Stimulated activated CD4-positive, alpha-beta T cell treated with anti-CD3 and anti-CD28 coated beads, Interleukin-1b, Interleukin-23, amount 100 ng/mL, for 1 hour (primary cell): ENCODE results near the gene ACTN3.
A peak's percentile ranks its signal among the peaks of the same experiment; 100 is the strongest.
"Not testable (repeated sequence)": the region's sequence is repeated elsewhere in the genome, so short reads cannot be mapped to it uniquely, and the experiment has no call there.

Experiments used
- DNase-seq, 2 donors: peaks; one replicate each; pipeline ENCODE4 v3.0.0-alpha.2; 2020; ENCODE audit warnings: low read depth in 2 of 2

Gene ACTN3

DNA sequence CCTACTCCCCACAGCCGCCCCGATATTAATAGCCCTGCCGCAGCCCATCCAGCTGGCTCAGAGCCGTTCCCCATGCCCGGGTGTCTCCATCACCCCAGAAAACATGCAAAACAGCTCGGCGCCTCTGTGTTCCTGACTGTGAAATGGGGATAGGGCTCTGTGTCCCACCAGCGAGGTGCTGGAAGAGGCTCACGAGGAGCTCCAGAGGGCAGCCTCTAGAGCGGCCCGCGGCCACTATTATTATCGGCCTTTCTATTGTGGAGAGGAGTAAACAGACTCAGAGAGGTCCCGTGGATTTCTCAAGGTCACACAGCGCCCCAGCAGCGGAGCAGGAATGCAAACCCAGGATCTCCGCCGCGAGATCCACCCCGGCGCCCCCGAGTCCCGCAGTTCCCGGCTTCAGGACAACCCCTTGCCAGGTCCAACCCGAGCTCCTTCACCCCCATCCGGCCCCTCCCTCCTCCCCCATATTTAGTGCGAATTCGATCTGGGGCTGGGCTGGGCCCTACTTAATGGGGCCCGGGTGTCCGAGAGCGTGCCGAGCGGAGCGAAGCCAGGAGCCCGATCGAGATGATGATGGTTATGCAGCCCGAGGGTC lies at the start of gene ACTN3:
TSS of gene ACTN3 (plus strand) at position 536 of the 598 bp plus-strand sequence. CDS start at position 571, 35 bp downstream.
- no peak for DNase-seq

DNA sequence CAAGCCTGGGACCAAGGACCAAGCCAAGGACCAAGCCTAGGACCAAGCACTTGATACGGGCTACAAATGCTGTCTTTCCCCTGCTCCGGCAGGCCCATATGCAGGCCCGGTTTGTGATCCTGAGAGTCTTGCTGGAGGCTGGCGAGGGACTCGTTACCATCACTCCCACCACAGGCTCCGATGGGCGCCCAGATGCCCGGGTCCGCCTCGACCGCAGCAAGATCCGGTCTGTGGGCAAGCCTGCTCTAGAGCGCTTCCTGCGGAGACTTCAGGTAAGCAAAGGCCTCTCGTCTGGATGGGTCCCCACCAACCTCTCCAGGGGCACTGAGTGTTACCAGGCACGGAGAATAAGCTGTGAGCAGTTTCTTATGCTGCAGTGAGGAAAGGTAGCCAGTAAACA lies 49.5 kb upstream of the ACTN3 start:
- no peak for DNase-seq

- DNase-seq: no peak
Observed at GRCh38 chr11:66498506-66498905, 48.2 kb upstream of the ACTN3 start.

DNA sequence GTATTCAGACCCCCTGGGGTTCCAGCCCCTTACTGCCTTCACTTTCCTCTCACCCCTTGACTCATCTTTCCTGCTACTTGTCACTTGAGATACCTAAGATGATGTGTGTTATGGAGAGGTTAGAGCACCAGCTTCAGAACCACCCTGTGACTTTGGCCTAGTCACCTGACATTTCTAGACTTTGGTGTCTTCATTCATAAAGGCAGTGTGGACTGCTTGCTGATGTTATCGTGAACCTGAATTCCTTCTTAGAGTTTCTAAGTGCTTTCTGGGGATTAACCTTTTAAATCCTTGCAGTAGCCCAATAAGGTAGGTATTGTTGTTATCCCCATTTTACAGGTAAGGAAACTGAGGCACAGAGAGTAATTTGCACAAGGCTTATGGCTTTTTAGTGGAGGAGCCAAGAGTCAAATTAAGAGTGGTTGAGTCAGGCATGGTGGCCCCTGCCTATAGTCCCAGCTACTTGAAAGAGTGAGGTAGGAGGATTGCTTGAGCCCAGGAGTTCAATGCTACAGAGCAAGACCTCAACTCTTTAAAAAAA lies 41.4 kb upstream of the ACTN3 start:
- no peak for DNase-seq

DNA sequence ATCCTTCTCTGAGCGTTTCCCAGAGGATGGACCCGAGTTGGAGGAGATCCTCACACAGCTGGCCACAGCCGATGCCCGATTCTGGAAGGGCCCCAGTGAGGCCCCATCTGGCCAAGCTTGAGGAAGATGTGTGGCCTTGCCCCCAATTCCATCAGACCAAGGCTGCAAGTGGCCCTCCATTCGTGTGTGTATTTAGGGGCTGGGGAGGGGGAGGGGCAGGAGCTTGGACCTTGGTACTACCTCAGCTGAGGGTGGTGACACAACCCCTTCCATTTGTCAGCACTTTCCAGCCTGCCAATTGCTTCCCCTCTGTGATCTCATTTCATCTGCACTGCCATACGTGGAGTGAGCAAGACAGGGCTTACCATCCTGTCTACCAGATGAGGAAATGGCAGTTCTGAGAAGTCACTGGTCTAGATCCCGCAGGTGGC lies 37.6 kb upstream of the ACTN3 start:
- DNase-seq: no peak

DNA sequence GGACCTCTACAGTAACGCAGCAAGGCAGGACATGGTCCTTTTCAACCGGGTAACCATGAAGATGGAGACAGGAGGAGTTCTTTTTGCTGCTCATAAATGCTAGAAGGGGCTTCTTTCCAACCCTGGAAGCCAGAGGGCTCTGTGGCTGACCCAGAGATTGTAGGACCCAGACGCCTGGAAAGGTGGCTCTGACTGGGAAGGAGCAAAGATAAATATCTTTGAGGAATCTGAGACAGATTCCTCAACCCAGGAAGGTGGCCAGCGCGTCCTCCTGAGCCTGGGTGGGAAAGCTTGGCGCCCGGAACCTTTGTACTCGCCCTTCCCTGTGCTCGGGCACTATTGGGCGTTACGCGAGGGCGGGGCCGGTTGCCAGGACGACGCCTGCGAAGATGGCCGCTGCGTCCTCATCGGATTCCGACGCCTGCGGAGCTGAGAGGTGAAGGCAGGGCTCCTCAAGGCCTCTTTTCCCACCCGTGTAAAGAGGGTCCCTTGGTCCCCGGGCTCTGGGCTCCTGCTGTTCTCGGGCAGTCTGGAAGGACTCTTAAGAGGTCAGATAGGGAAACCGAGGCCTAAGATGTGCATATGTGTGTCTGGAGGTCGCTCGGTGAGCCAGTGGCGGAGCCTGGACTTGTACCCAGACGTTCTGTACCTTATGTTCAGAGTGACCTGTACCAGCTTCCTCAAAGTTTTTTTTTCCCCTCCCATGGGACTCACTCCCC lies 36.3 kb upstream of the ACTN3 start, which contains the start of gene BBS1:
TSS of gene BBS1 (plus strand) at position 365 of the 719 bp plus-strand sequence. CDS start at position 390, 25 bp downstream.
- DNase-seq: peak; percentile 45 to 78

DNA sequence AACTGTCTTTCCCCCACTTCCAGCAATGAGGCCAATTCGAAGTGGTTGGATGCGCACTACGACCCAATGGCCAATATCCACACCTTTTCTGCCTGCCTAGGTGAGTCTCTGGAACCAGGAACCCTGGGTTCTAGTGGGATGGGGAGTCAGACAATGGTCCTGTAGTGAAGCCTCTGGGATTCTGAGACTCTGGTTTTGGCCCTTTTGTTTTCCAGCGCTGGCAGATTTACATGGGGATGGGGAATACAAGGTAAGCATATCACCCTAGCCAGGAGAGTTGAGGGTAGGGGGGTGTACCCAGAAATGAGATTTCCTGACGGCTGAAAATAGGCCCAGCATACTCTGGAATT lies 35.7 kb upstream of the ACTN3 start:
- DNase-seq: no peak

DNA sequence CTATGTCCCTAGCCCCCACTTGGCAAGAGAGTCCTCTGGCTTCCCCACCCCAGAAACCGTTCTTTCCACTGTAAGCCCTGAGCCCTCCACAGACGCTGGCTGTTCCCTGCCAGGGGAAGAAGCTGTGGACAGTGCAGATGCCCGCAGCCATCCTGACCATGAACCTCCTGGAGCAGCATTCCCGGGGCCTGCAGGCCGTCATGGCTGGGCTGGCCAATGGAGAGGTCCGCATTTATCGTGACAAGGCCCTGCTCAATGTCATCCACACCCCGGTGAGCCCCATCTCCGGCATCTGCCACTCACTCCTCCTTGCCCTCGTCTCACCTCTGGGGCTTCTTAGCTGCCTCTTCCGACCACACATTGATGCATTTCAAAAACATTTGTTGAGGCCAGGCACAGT lies 23.1 kb upstream of the ACTN3 start:
- DNase-seq: no peak

GRCh38 chr11:66524304-66525040 lies 22.2 kb upstream of the ACTN3 start:
- no peak for DNase-seq

GRCh38 chr11:66529069-66529468 lies 17.6 kb upstream of the ACTN3 start:
- no peak for DNase-seq

- DNase-seq: no peak
Observed at GRCh38 chr11:66529655-66530054, 17.0 kb upstream of the ACTN3 start.

GRCh38 chr11:66530927-66531709 lies 15.6 kb upstream of the ACTN3 start:
- no peak for DNase-seq

- DNase-seq: no peak
Observed at GRCh38 chr11:66531841-66532240, 14.9 kb upstream of the ACTN3 start.

- no peak for DNase-seq
Observed at GRCh38 chr11:66532784-66533183, 13.9 kb upstream of the ACTN3 start.

- no peak for DNase-seq
Observed at GRCh38 chr11:66539170-66539869, 7.4 kb upstream of the ACTN3 start.

DNA sequence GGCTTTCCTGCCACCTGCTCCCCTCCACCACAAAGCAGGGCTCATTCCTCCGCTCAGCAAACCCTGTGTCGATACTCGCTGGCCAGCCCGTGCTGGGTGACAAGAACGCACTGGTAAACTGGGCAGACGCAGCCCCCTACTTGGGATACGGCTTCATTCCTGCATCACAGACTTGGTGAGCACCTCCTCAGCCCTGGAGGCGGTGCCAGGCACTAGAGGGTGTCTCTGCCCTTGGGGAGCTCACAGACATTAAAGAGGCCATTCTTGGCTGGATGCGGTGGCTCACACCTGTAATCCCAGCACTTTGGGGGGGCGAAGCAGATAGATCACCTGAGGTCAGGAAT lies 6.9 kb upstream of the ACTN3 start:
- no peak for DNase-seq

DNA sequence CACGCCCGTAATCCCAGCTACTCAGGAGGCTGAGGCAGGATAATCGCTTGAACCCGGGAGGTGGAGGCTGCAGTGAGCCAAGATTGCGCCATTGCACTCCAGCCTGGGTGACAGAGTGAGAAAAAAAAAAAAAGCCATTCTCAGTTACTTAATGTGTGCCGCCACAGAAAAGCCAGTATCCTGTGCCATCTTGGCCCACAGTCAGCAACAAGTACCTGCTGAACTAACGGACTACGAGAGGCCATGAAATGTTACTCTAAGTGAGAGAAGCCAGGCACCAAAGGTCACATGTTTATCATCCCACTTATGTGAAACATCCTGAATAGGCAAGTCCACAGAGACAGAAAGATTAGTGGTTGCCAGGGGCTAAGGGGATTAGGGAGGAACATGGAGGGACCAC lies 6.1 kb upstream of the ACTN3 start:
- DNase-seq: not testable (repeated sequence)

GRCh38 chr11:66541892-66542291 lies 4.8 kb upstream of the ACTN3 start:
- DNase-seq: no peak

DNA sequence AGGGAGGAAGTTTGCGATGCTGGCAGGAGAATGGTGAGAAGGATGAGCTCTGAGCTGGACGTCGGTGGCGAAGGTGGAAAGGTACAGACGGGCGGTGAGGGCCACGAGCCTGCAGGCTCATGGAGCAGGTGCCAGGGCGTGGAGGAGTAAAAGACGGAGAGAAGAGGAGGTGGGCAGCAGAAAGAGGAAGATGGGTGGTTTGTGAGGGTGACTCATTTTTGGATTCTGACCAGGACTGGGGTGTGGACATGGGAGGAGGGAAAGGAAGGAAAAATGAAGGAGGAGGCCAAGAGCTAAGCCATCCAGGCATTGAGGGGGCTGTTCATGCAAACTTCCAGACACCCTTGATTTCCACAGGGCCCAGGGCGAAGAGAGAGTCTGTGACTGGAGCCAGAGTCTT lies 4.3 kb upstream of the ACTN3 start:
- DNase-seq: no peak

DNA sequence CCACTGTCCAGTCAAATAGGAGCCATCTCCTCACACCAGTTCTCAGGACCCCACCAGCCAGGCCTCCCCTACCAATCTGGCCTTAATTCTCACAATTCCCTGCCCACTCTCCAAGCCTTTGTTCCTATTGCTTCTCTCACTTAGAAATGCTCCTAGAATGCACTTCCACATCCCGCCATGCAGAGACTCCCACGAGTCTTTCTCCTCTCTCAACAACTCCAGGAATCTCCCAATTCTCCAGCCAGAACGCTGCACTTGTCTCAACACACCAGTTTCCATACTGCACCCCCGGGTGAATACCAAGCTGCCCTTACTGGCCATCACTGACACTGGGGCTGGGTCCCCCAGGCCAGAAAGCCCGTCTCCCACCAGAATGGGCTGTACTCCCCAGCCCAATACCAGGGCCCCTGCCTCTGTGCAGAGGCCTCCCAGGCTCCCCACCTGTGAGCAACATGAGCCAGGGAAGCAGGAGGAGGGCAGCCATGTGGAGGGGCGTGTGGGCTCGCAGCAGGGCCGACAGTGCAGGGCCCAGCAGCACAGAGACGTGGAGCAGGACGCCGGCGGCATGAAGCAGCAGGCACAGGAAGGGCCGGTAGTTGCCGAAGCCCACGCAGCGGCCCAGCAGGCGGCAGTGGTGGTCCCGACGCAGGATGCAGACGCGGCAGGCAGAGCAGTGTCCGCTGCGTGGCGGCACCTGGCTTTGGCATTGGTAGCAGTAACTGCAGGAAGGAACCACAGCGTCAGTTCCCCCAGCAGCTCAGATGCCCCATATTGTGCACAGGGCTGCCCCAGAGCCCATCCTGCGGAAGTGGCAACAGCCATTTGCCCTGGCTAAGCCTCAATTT lies 3.2 kb upstream of the ACTN3 start:
- DNase-seq: peak in 1 of 2 donors; percentile 16
